AG04449 (cell line): ENCODE results near the gene PFDN6.

Experiments used
- CTCF ChIA-PET: fragments of 350-600 bp; formaldehyde crosslinking; extraction: SDS; loops from one replicate; lab custom pipeline; 2021; ENCODE audit warnings: antibody characterized with exemption; lab: Yijun Ruan, JAX
- POLR2A ChIA-PET: fragments of 400-600, 350-600 bp; formaldehyde crosslinking; extraction: SDS; loops from one replicate; lab custom pipeline; 2020; ENCODE audit warnings: antibody characterized with exemption, inconsistent platforms; lab: Yijun Ruan, JAX
- DNase-seq: peaks from one replicate; pipeline ENCODE4 v3.0.0-alpha.2; 2010; ENCODE audit warnings: low read depth, low spot score
- H3K4me3 ChIP-seq: 2 replicates; pipeline ENCODE4 v1.5.1; 2011; ENCODE audit warnings: low read depth, mild to moderate bottlenecking, control low read depth, low read length
- TF ChIP-seq, protein P1 (sequence below): IDR thresholded peaks from one replicate; pipeline ENCODE4 v1.5.1; 2011; ENCODE audit warnings: mild to moderate bottlenecking, moderate library complexity, low read length, control low read depth, inconsistent platforms; ENCODE audit not compliant: insufficient read depth; ENCODE audit errors: missing control alignments

Gene PFDN6

DNA sequence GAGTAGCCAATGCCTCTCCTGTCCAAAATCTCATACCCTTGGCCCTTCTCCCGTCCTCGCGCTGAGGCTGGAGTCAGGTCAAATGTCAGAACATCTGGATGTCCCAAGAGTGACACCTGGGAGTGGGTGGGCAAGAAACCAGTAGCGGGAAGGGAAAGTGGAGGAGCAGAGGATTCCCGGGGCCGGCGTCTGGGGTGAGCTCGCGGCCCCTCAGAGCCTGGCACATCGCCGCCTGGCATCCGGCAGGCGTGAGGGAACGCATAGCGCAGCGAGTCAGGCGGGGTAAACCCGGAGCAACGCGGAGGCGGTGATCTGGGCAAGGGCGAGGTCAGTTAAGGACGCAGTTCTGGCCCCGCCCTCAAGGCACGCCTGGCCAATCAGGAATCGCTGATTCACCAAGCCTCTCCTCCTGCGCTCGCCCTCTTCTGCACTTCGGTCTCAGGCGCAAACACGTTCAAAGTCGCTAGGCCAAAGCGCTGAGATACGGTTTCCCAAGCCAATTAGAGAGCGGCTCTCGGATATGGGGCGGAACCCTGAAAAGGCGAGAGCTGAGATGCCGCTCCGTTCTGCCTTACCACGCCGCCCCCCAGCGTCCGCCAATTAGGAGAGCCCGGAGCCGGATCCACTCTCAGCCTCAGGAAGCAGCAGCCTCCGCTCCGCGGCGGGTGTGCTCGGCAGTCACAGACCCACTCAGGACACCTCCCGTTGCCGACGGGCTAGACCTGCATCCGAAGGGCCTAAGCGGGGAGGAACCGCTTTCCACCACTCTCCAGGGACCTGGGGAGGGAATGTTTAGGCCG lies 40.3 kb upstream of the PFDN6 start:
- ChIA-PET POLR2A (interaction anchor here (1.0 to 6.2 kb wide), 10 partner anchors 11 to 278 kb away, joined by 4 to 70 read pairs (median 11); partner anchors contain the start of genes B3GALT4, HSD17B8, RING1 and RPS18), CTCF (interaction anchor here (0.7 to 5.9 kb wide), 59 partner anchors 10 to 388 kb away, joined by 3 to 96 read pairs (median 5); partner anchors contain the start of genes B3GALT4, HSD17B8, ITPR3 and RING1)
- H3K4me3 ChIP-seq = peak overlapping the region; percentile 81
- TF ChIP-seq, protein P1, sequence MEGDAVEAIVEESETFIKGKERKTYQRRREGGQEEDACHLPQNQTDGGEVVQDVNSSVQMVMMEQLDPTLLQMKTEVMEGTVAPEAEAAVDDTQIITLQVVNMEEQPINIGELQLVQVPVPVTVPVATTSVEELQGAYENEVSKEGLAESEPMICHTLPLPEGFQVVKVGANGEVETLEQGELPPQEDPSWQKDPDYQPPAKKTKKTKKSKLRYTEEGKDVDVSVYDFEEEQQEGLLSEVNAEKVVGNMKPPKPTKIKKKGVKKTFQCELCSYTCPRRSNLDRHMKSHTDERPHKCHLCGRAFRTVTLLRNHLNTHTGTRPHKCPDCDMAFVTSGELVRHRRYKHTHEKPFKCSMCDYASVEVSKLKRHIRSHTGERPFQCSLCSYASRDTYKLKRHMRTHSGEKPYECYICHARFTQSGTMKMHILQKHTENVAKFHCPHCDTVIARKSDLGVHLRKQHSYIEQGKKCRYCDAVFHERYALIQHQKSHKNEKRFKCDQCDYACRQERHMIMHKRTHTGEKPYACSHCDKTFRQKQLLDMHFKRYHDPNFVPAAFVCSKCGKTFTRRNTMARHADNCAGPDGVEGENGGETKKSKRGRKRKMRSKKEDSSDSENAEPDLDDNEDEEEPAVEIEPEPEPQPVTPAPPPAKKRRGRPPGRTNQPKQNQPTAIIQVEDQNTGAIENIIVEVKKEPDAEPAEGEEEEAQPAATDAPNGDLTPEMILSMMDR = peak; percentile 29
- DNase-seq = peak; percentile 95

DNA sequence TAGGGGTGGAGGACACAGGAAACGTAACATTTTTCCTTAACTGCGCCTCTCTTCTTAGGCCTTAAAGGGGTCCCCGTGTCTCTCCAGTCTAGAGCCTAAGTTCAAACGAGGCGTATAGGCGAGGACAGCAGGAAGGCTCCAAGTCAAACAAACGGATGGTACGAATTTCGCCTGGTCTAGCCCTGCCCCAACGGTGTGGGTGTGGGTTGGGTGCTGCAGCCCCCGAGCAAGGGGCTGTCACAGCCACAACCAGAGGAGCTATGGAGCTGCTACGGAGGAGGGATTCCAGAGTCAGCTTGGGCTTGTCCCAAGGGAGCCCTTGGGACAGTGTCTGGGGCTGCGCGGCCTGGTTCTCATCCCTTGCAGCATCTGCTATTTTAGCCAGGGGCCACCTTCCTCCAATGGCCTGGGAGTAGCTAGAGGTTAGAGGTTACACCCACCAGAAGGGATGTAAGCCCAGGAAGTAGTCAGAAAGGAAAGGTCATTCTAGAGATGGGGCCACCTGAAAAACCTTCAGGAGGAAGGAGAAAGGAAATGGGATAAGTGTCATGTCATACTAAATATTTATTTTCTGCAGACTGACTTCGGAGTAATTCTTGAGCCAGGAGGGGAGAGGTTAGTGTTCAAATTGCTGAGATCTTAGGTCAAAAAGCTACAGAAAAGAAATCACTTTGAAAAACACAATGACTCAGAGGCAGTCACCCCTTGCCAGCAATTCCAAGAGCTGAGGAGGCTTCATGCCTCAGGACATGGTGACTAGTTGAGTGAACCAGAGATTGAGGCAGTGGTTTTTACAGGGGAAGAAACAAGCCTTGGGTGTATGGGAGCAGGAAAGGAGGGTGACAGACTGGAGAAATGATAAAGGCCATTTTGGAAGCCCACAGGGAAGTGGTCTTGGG lies 39.4 kb upstream of the PFDN6 start:
- CTCF ChIA-PET = interaction anchor here (0.6 to 5.9 kb wide), 16 partner anchors 9 to 365 kb away, joined by 3 to 91 read pairs (median 6); partner anchors contain the start of genes RING1, RPS18 and VPS52
- DNase-seq = peak; percentile 58
- TF ChIP-seq, protein P1 = no peak
- H3K4me3 ChIP-seq = peak overlapping the region; percentile 81
- POLR2A ChIA-PET = interaction anchor here (1.0 to 6.2 kb wide), 9 partner anchors 10 to 278 kb away, joined by 4 to 70 read pairs (median 11); partner anchors contain the start of genes B3GALT4, HSD17B8, RING1 and RPS18

DNA sequence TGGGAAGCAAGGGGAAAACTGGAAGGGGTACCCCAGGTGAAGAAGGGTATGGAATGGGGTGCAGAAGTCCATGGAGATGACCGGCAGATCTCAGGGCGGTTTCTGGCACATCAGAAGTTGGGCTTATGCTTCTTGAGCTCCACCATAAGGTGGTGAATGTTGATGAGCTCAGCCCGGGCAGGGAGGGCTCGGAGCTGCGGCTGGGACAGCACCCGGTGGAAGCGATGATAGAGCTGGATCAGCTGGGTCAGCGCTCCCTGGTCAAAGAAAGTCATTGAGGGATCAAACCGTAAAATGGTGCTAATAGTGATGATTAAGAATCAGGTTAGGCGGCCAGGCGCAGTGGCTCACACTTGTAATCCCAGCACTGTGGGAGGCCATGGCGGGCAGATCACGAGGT lies 38.7 kb upstream of the PFDN6 start:
- TF ChIP-seq, protein P1 = no peak
- H3K4me3 ChIP-seq = no peak overlapping the region; the same call in 1 of the 2 replicates
- ChIA-PET POLR2A (interaction anchor here (0.6 to 6.2 kb wide), 8 partner anchors 10 to 296 kb away, joined by 3 to 70 read pairs (median 14); partner anchors contain the start of genes B3GALT4, PFDN6, RING1 and RPS18), CTCF (interaction anchor here (0.6 to 5.3 kb wide), 7 partner anchors 11 to 366 kb away, joined by 3 to 36 read pairs (median 12); partner anchors contain the start of genes RING1, RPS18 and VPS52)
- no peak for DNase-seq

DNA sequence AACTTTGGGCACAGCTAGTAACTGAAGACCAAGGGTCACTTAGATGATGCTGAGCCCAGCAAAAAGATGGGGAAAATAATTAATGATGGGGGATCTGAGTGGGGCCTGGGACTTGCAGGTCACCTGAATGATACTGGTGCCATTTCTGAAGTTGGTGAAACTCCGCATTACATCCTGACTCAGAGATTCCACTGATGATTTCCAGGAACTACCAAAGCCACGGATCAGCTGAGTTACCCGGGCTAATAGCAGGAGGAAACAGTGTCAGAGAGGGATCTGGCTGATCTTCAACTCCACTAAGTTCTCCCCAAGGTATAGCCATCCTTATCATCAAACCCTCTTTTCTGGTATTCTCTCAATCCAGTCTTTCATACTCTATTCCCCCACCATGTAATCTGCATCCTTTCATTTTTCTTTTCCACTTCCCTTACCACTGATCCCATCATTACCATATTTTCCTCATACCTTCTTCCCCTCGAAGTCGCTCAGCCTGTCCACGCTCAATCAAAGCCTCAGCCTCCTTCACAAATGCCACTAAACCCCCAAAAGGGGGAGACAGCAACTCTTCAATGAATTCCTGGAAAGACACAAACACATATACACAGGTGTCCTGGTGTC lies 37.9 kb upstream of the PFDN6 start:
- TF ChIP-seq, protein P1 = no peak
- ChIA-PET CTCF (interaction anchor here (1.1 to 5.3 kb wide), 7 partner anchors 9 to 103 kb away, joined by 3 to 36 read pairs (median 12); partner anchors contain the start of genes RING1, RPS18 and VPS52), POLR2A (interaction anchor here (0.7 to 6.2 kb wide), 6 partner anchors 9 to 280 kb away, joined by 3 to 70 read pairs (median 12); partner anchors contain the start of genes B3GALT4, PFDN6, RING1 and RPS18)
- no peak overlapping the region for H3K4me3 ChIP-seq
- DNase-seq = no peak

DNA sequence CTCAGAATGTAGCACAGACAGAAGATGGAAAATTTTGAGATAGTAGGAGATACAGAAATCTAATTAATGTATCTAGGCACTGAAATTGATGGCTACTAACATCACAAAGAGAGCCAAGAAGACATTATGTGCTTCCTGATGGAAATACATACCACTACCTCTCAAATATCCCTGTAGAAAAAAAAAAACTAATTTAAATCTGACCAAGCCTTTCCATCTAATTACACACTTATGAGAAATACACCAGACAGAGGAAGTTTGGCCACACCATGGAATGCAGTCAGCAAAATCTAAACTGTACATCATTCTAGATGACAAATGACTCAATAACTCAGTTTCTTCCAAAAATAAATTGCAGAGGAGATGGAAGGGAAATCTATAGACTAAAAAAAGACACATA lies 36.6 kb upstream of the PFDN6 start:
- POLR2A ChIA-PET = no interaction called here
- no peak for DNase-seq
- CTCF ChIA-PET = interaction anchor here (0.6 to 1.3 kb wide), 2 partner anchors 11 to 409 kb away, joined by 3 to 4 read pairs; no protein-coding TSS in a partner anchor
- H3K4me3 ChIP-seq = no peak overlapping the region
- TF ChIP-seq, protein P1 = no peak
